GM19035 (cell line): ENCODE results near the gene DIDO1.

ENCODE experiments used
- ATAC-seq: cut with Tn5 transposase; IDR thresholded peaks from one replicate; pipeline ENCODE4 v1.9.1; 2021; ENCODE audit not compliant: unreplicated experiment

Gene DIDO1

DNA sequence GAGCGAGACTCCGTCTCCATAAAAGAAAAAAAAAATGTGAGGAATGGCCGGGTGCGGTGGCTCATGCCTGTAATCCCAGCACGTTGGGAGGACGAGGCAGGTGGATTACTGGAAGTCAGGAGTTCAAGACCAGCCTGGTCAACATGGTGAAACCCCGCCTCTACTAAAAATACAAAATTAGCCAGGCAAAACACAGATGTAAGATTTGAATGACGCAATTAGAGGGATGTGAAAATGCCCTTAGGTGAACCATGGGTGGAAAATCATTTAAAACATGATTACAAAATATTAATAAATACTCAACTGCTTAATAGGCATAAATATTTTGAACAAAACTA is 88.5 kb downstream of the DIDO1 start:
- peak; percentile 7 for ATAC-seq

GRCh38 chr20:62836967-62837490 is 89.3 kb downstream of the DIDO1 start:
- no peak for ATAC-seq

- no peak for ATAC-seq
Observed at GRCh38 chr20:62835931-62836861, 90.1 kb downstream of the DIDO1 start.

GRCh38 chr20:62834967-62835730 is 91.2 kb downstream of the DIDO1 start:
- no peak for ATAC-seq

- no peak for ATAC-seq
Observed at GRCh38 chr20:62832951-62833391, 93.3 kb downstream of the DIDO1 start.

GRCh38 chr20:62832212-62832922 is 93.9 kb downstream of the DIDO1 start:
- ATAC-seq = no peak

DNA sequence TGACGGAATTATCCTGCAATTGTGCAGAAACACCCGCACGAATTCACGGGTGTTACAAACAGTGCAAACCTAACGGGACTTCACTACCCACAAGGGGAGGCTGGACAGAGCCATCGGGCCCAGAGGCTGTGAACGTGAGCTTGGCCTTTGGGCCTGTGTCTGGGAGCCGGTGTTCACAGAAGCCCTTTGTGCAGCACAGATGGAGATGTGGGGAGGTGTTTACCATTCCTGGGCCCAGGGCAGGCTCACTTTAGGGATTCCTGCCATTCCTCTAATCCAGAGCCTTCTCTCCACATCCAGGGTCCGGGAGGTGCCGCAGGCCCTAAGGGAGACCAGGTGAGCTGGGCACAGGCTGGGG is 94.5 kb downstream of the DIDO1 start:
- no peak for ATAC-seq

- ATAC-seq = no peak
Observed at GRCh38 chr20:62831361-62831788, 94.9 kb downstream of the DIDO1 start.

GRCh38 chr20:62830821-62831220 is 95.5 kb downstream of the DIDO1 start:
- no peak for ATAC-seq

- ATAC-seq = no peak
Observed at GRCh38 chr20:62830251-62830650, 96.1 kb downstream of the DIDO1 start.

GRCh38 chr20:62829231-62830230 is 96.8 kb downstream of the DIDO1 start:
- no peak for ATAC-seq

DNA sequence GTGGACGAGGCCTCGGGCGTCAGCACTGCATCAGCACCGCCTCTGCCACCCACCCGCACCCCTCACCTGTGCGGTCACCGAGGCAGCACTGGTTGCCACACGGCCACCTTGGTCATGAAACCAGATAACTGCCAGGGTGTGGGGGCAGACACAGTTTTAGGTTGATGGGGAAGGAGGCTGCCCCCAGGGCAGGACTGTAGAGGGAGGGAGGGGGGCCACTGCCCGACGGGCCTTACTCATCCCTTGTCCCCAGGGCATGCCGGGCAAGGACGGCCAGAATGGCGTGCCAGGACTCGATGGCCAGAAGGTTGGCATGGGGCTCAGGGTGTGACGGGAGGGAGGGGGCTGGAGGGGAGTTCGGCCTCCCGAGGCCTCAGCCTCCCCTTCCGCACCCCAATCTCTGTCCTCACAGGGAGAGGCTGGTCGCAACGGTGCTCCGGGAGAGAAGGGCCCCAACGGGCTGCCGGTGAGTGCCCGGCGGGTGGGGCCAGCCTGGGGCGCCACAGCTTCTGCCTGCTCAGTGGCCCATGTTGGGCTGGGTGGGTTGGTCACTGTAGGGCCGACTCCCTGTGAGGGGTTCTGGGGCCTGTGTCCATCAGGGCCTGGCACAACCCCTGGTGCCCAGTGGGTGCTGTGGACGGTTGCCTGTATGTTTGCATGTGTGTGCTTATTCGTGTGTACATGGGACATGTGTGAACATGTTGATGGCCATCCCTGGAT is 97.6 kb downstream of the DIDO1 start:
- ATAC-seq = no peak

- ATAC-seq = no peak
Observed at GRCh38 chr20:62828051-62828450, 98.3 kb downstream of the DIDO1 start.
